Fibroblast of the aortic adventitia (primary cell): ENCODE data around the gene ARID3A. TPM values are rescaled to one million over a fixed set of nuclear protein-coding genes. Genes with fewer than 3 reads are reported as not detected.

ENCODE experiments used
- DNase-seq: peaks from one replicate; pipeline ENCODE4 v3.0.0-alpha.2; 2010; ENCODE audit warnings: low read depth
- H3K4me3 ChIP-seq: 2 replicates; pipeline ENCODE4 v1.5.1; 2011; ENCODE audit warnings: low read depth, mild to moderate bottlenecking, control low read depth, low read length, moderate library complexity
- CTCF ChIP-seq: IDR thresholded peaks from 2 replicates; pipeline ENCODE4 v1.5.1; 2011; ENCODE audit warnings: mild to moderate bottlenecking, low read length, control low read depth, inconsistent platforms; ENCODE audit not compliant: insufficient read depth
- total RNA-seq: library from RNA; depleted of rRNA; stranded (reverse); fragments of >200 nt; gene quantifications from 2 replicates; pipeline ENCODE4 v1.2.3, GENCODE V29; 2012; ENCODE audit warnings: low replicate concordance

The ARID3A gene
- total RNA-seq, 1 donor: 11.2 TPM

- no peak for DNase-seq
- no peak overlapping the region for H3K4me3 ChIP-seq
- no peak for TF ChIP-seq CTCF
Measured at GRCh38 chr19:977058-977464, 51.2 kb downstream of the ARID3A start.

- no peak for DNase-seq
- TF ChIP-seq CTCF: no peak
- H3K4me3 ChIP-seq: no peak overlapping the region
Measured at GRCh38 chr19:979318-979741, 53.5 kb downstream of the ARID3A start.

GRCh38 chr19:980133-980998 is 54.5 kb downstream of the ARID3A start:
- TF ChIP-seq CTCF: no peak
- no peak overlapping the region for H3K4me3 ChIP-seq
- no peak for DNase-seq

- peak; percentile 51 for TF ChIP-seq CTCF
- DNase-seq: peak; percentile 47
Measured at GRCh38 chr19:982567-983170, 56.8 kb downstream of the ARID3A start.

GRCh38 chr19:984165-984967 is 58.5 kb downstream of the ARID3A start, which contains the start of gene WDR18:
Gene WDR18 (plus strand): TSS chr19:984345. CDS start chr19:984354, 9 bp downstream.
- peak within 1 kb of the TSS; percentile 95 for H3K4me3 ChIP-seq
- TF ChIP-seq CTCF: no peak
- DNase-seq: peak; percentile 79

More at GRCh38 chr19:982567-983170, 56.8 kb downstream of the ARID3A start:
- H3K4me3 ChIP-seq: peak overlapping the region; percentile 57

- no peak overlapping the region for H3K4me3 ChIP-seq
- DNase-seq: no peak
- TF ChIP-seq CTCF: no peak
Measured at GRCh38 chr19:986083-986482, 60.2 kb downstream of the ARID3A start.
